Transverse colon (tissue), 3 donors: ENCODE results near the gene TRIM68.

ENCODE experiments used
- EP300 ChIP-seq: sonication (generic); formaldehyde crosslinking; IDR thresholded peaks from one replicate; pipeline ENCODE4 v1.6.1; 2017; ENCODE audit warnings: antibody characterized with exemption, low read depth
- TF ChIP-seq, protein P1 (sequence below), 5 experiments: fragments of 200-600 bp in 3 of 5; fragments of 450-650 bp in 2 of 5; sonication (generic) in 3 of 5; IDR thresholded peaks; 1 replicate in 2 of 5; 2 replicates in 3 of 5; pipeline ENCODE4 v1.5.1; 2016 to 2017; ENCODE audit warnings: antibody characterized with exemption in 5 of 5, inconsistent platforms in 3 of 5, mild to moderate bottlenecking in 2 of 5, moderate library complexity in 1 of 5

DNA sequence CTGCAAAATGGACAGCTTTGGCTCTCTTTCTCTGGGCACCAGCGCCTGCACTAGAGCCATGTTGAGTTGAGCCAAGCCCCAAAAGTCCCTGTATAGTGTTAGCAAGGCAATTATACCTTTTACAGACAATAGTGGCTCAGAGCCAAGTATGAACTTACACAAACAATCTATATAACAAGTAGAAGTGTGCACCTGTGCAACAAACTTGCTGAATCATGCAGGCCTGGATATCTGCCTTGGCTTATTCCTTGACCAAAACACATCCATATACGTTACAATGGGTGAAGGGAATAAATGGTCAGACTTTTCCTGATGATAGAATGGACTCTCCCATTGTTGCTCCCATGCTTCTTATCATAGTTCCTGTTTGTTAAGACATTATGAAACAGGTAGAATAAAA, 30.3 kb downstream of the TRIM68 start:
- TF ChIP-seq EP300, result no peak
- TF ChIP-seq, protein P1, sequence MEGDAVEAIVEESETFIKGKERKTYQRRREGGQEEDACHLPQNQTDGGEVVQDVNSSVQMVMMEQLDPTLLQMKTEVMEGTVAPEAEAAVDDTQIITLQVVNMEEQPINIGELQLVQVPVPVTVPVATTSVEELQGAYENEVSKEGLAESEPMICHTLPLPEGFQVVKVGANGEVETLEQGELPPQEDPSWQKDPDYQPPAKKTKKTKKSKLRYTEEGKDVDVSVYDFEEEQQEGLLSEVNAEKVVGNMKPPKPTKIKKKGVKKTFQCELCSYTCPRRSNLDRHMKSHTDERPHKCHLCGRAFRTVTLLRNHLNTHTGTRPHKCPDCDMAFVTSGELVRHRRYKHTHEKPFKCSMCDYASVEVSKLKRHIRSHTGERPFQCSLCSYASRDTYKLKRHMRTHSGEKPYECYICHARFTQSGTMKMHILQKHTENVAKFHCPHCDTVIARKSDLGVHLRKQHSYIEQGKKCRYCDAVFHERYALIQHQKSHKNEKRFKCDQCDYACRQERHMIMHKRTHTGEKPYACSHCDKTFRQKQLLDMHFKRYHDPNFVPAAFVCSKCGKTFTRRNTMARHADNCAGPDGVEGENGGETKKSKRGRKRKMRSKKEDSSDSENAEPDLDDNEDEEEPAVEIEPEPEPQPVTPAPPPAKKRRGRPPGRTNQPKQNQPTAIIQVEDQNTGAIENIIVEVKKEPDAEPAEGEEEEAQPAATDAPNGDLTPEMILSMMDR (IDR thresholded peaks at IDR 0.05), result no peak
